SK-N-MC (cell line): Measurements from ENCODE around the gene CLEC16A.

Experiments
- EZH2 ChIP-seq: fragments of 200-600 bp; sonication (generic); IDR thresholded peaks from one replicate; pipeline ENCODE4 v1.6.1; 2017; ENCODE audit warnings: antibody characterized with exemption
- POLR2AphosphoS5 ChIP-seq: IDR thresholded peaks from 2 replicates; pipeline ENCODE4 v1.6.1; 2012; ENCODE audit warnings: mild to moderate bottlenecking, low read depth, low read length, borderline replicate concordance

DNA sequence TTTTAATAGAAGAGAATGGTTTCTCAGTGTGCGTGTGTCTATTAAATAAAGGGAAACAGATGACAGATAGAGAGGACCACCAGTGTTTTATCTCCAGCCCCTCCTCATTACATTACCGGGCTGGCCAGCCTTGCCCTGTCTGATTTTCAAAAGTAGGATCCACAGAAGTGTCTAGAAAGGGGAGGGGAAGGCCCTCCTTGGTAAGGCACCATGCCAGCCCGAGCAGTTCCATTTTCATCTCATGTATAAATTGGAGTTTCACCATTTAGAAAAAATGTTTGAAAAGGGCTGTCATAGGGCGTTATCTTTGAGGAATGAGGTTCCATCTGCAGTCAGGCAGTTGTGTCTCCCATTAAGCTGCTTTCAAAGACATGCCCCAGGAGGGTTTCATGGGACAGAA lies 214.9 kb downstream of the CLEC16A start:
- TF ChIP-seq EZH2: no peak
- TF ChIP-seq POLR2AphosphoS5: no peak
